HL-60 (cell line): ENCODE measurements around the gene RAB40AL.

Experiments
- GABPA ChIP-seq: IDR thresholded peaks from 2 replicates; pipeline ENCODE4 v1.6.1; 2012; ENCODE audit warnings: low read depth
- REST ChIP-seq: IDR thresholded peaks from 2 replicates; pipeline ENCODE4 v1.6.1; 2012; ENCODE audit warnings: low read depth; ENCODE audit not compliant: insufficient replicate concordance
- SPI1 ChIP-seq: IDR thresholded peaks from 2 replicates; pipeline ENCODE4 v1.6.1; 2012; ENCODE audit warnings: low read depth, mild to moderate bottlenecking, borderline replicate concordance
- TF ChIP-seq, protein P1 (sequence below): IDR thresholded peaks from one replicate; pipeline ENCODE4 v1.5.1; 2011; ENCODE audit warnings: low read length, control low read depth, inconsistent platforms; ENCODE audit not compliant: insufficient read depth

DNA sequence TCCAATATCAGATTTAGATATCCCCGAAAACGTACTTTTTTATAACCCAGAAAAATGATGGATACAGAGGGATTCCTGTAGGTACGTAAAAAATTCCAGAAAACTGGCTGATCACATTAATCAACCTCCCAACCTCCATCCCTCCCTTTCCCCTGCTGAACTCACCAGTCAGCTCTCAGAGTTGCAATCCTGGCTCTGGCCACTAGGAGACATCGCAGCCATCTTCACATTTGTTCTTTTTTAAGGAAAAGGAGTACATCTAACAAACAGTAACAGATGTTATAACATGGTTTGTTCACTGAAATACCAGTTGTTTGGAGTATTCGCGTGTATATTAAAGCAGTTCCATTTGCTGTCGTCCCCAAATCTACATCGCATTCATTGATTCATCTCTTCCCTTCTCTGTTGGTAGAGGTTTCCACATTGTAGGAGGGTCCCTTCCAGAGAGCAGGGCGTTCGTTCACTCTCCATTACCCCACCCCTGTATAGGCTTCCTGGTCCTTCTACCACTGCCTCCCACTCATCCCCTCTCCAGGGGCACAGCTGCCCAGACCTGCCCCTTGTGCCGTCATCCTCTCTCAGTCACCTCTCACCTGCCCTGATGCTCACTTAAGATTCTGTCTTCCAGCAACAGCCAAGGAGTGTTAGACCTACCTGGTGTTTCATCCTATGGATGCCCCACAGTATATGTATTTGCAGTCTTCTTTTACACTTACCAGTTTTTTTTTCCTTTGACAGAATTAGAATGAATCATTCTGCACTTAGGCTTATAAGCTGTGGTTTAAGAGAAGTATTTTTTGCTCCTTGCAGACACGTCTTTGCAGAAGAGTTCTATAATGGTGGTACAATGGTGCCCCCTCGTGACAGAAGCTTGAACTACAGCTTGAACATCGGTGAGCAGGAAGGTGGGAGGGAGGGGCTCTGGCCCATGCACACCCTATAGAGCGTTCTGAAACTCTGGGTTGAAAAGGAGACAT lies 36.8 kb upstream of the RAB40AL start:
- TF ChIP-seq, protein P1, sequence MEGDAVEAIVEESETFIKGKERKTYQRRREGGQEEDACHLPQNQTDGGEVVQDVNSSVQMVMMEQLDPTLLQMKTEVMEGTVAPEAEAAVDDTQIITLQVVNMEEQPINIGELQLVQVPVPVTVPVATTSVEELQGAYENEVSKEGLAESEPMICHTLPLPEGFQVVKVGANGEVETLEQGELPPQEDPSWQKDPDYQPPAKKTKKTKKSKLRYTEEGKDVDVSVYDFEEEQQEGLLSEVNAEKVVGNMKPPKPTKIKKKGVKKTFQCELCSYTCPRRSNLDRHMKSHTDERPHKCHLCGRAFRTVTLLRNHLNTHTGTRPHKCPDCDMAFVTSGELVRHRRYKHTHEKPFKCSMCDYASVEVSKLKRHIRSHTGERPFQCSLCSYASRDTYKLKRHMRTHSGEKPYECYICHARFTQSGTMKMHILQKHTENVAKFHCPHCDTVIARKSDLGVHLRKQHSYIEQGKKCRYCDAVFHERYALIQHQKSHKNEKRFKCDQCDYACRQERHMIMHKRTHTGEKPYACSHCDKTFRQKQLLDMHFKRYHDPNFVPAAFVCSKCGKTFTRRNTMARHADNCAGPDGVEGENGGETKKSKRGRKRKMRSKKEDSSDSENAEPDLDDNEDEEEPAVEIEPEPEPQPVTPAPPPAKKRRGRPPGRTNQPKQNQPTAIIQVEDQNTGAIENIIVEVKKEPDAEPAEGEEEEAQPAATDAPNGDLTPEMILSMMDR, result peak; percentile 15
- TF ChIP-seq GABPA (no peak), SPI1 (no peak), REST (no peak)
